ENCODE results near the gene SERPINB11.

SERPINB11 gene

GRCh38 chr18:63681449-63682340, 21.1 kb upstream of the SERPINB11 start:
- Histone ChIP-seq H2AFZ (ENCODE audit: low read length) (no peak overlapping the region), H3K79me2 (ENCODE audit: low read length) (no peaks in the 10 kb centered on the region), H3K4me3 (ENCODE audit: low read length) (no peak overlapping the region), H3K27me3 (replicated peaks; ENCODE audit: insufficient read depth, low read length) (no peaks in the 10 kb centered on the region), H3K36me3 (replicated peaks; ENCODE audit: insufficient read depth, low read length) (no peaks in the 10 kb centered on the region), H3K9me3 (replicated peaks; ENCODE audit: insufficient read depth, low read length) (no peaks in the 10 kb centered on the region), H3F3A (ENCODE audit: insufficient read depth, low read length) (no peaks in the 10 kb centered on the region), H3K9ac (ENCODE audit: low read length) (no peak overlapping the region), H3K27ac (ENCODE audit: low read length) (no peak overlapping the region), H3K4me2 (ENCODE audit: low read depth, low read length) (no peak overlapping the region), H3K9me2 (replicated peaks; ENCODE audit: insufficient read depth, low read length) (no peaks in the 10 kb centered on the region), H4K20me1 (ENCODE audit: insufficient read depth, low read length) (no peaks in the 10 kb centered on the region), H3K4me1 (ENCODE audit: low read length) (no peaks in the 10 kb centered on the region)
- no peak for TF ChIP-seq CTCF (IDR thresholded peaks at IDR 0.05; ENCODE audit: low read length)
- no peak for TF ChIP-seq EZH2 (optimal IDR thresholded peaks at IDR 0.05; ENCODE audit: low read depth, low read length)
- no peak for TF ChIP-seq EZH2phosphoT487 (IDR thresholded peaks at IDR 0.05; ENCODE audit: low read length)
- DNase-seq, result no peak

- Histone ChIP-seq H3K9me3 (replicated peaks; ENCODE audit: insufficient read depth, low read length) (no peaks in the 10 kb centered on the region), H3K4me1 (ENCODE audit: low read length) (no peaks in the 10 kb centered on the region), H3K36me3 (replicated peaks; ENCODE audit: insufficient read depth, low read length) (no peaks in the 10 kb centered on the region), H3K9me2 (replicated peaks; ENCODE audit: insufficient read depth, low read length) (no peaks in the 10 kb centered on the region), H3K4me2 (ENCODE audit: low read depth, low read length) (no peak overlapping the region), H3K9ac (ENCODE audit: low read length) (no peak overlapping the region), H4K20me1 (ENCODE audit: insufficient read depth, low read length) (no peaks in the 10 kb centered on the region), H3K4me3 (ENCODE audit: low read length) (no peak overlapping the region), H3K27me3 (replicated peaks; ENCODE audit: insufficient read depth, low read length) (no peaks in the 10 kb centered on the region), H3F3A (ENCODE audit: insufficient read depth, low read length) (no peaks in the 10 kb centered on the region), H3K27ac (ENCODE audit: low read length) (no peak overlapping the region), H2AFZ (ENCODE audit: low read length) (no peak overlapping the region), H3K79me2 (ENCODE audit: low read length) (no peaks in the 10 kb centered on the region)
- TF ChIP-seq EZH2 (optimal IDR thresholded peaks at IDR 0.05; ENCODE audit: low read depth, low read length) (no peak), EZH2phosphoT487 (IDR thresholded peaks at IDR 0.05; ENCODE audit: low read length) (no peak), CTCF (IDR thresholded peaks at IDR 0.05; ENCODE audit: low read length) (no peak)
- no peak for DNase-seq
These were observed 19.6 kb upstream of the SERPINB11 start for GRCh38 chr18:63683152-63683551.

- H3K4me3 ChIP-seq (ENCODE audit: low read length), result no peak overlapping the region
- H3F3A ChIP-seq (ENCODE audit: insufficient read depth, low read length), result no peaks in the 10 kb centered on the region
- no peak overlapping the region for H3K9ac ChIP-seq (ENCODE audit: low read length)
- TF ChIP-seq EZH2phosphoT487 (IDR thresholded peaks at IDR 0.05; ENCODE audit: low read length), result no peak
- H3K4me1 ChIP-seq (ENCODE audit: low read length), result no peaks in the 10 kb centered on the region
- H2AFZ ChIP-seq (ENCODE audit: low read length), result no peak overlapping the region
- no peaks in the 10 kb centered on the region for H4K20me1 ChIP-seq (ENCODE audit: insufficient read depth, low read length)
- H3K79me2 ChIP-seq (ENCODE audit: low read length), result no peaks in the 10 kb centered on the region
- H3K36me3 ChIP-seq (replicated peaks; ENCODE audit: insufficient read depth, low read length), result no peaks in the 10 kb centered on the region
- DNase-seq, result no peak
- H3K27me3 ChIP-seq (replicated peaks; ENCODE audit: insufficient read depth, low read length), result no peaks in the 10 kb centered on the region
- H3K4me2 ChIP-seq (ENCODE audit: low read depth, low read length), result no peak overlapping the region
- H3K9me3 ChIP-seq (replicated peaks; ENCODE audit: insufficient read depth, low read length), result no peaks in the 10 kb centered on the region
- H3K9me2 ChIP-seq (replicated peaks; ENCODE audit: insufficient read depth, low read length), result no peaks in the 10 kb centered on the region
- H3K27ac ChIP-seq (ENCODE audit: low read length), result no peak overlapping the region
These were observed 18.9 kb upstream of the SERPINB11 start for GRCh38 chr18:63683890-63684289.

GRCh38 chr18:63684718-63685117, 18.0 kb upstream of the SERPINB11 start:
- Histone ChIP-seq H3K79me2 (ENCODE audit: low read length) (no peaks in the 10 kb centered on the region), H3K27ac (ENCODE audit: low read length) (no peak overlapping the region), H4K20me1 (ENCODE audit: insufficient read depth, low read length) (no peaks in the 10 kb centered on the region), H2AFZ (ENCODE audit: low read length) (no peak overlapping the region), H3K9ac (ENCODE audit: low read length) (no peak overlapping the region), H3K4me3 (ENCODE audit: low read length) (no peak overlapping the region), H3K36me3 (replicated peaks; ENCODE audit: insufficient read depth, low read length) (no peaks in the 10 kb centered on the region), H3F3A (ENCODE audit: insufficient read depth, low read length) (no peaks in the 10 kb centered on the region), H3K9me3 (replicated peaks; ENCODE audit: insufficient read depth, low read length) (no peaks in the 10 kb centered on the region), H3K4me1 (ENCODE audit: low read length) (no peaks in the 10 kb centered on the region), H3K9me2 (replicated peaks; ENCODE audit: insufficient read depth, low read length) (no peaks in the 10 kb centered on the region), H3K27me3 (replicated peaks; ENCODE audit: insufficient read depth, low read length) (no peaks in the 10 kb centered on the region), H3K4me2 (ENCODE audit: low read depth, low read length) (no peak overlapping the region)
- TF ChIP-seq EZH2phosphoT487 (IDR thresholded peaks at IDR 0.05; ENCODE audit: low read length), result no peak
- TF ChIP-seq EZH2 (optimal IDR thresholded peaks at IDR 0.05; ENCODE audit: low read depth, low read length), result no peak
- no peak for TF ChIP-seq CTCF (IDR thresholded peaks at IDR 0.05; ENCODE audit: low read length)
- no peak for DNase-seq

All from MM.1S (cell line).